Mucosa of descending colon (tissue), 3 donors: Measurements from ENCODE around the gene KIAA0319L. TPM values are rescaled to one million over a fixed set of nuclear protein-coding genes. Genes with fewer than 3 reads are reported as not detected.
A peak's percentile ranks its signal among the peaks of the same experiment; 100 is the strongest.

Source experiments
- ATAC-seq: fragments of 200-7000 bp; cut with Tn5 transposase; one replicate; pipeline ENCODE4 v1.9.1; 2020; ENCODE audit warnings: mild to moderate bottlenecking, moderate library complexity
- DNase-seq, 3 donors: peaks; one replicate each; pipeline ENCODE4 v3.0.0-alpha.2; 2020
- H3K36me3 ChIP-seq: fragments of 200-600 bp; one replicate; pipeline ENCODE4 v1.8.0; 2021; ENCODE audit warnings: low read depth, mild to moderate bottlenecking
- H3K4me1 ChIP-seq: fragments of 200-600 bp; one replicate; pipeline ENCODE4 v1.8.0; 2021; ENCODE audit warnings: low read depth, mild to moderate bottlenecking
- H3K4me3 ChIP-seq: fragments of 200-600 bp; one replicate; pipeline ENCODE4 v1.8.0; 2021; ENCODE audit warnings: mild to moderate bottlenecking
- H3K9me3 ChIP-seq: fragments of 200-600 bp; one replicate; pipeline ENCODE4 v1.8.0; 2021; ENCODE audit warnings: mild to moderate bottlenecking
- CTCF ChIP-seq: fragments of 200-600 bp; IDR thresholded peaks from one replicate; pipeline ENCODE4 v1.8.0; 2022; ENCODE audit warnings: antibody characterized with exemption, mild to moderate bottlenecking
- intact Hi-C, 2 donors: fragments of 100-400 bp; cut with DNase I in 1 of 2; cut with micrococcal nuclease in 1 of 2; formaldehyde crosslinking; loops; one replicate each; pipeline versions ENCODE4 v1.11.0 to v1.11.1; 2022; cut with DNase I, micrococcal nuclease
- total RNA-seq, 3 donors: library from RNA; stranded (reverse); fragmentation: NEBNext Ultra II Directional in 2 of 3; extraction: Animal tissue kit (Norgen Biotek cat#: 25700) in 2 of 3; gene quantifications; one replicate each; pipeline versions ENCODE4 v1.2.1 to v1.2.4, GENCODE V29; 2021 to 2023
- donor health status: DM: no; HTN: no; CAD: no; lungs with moderate emphysema.
- donor health status: DM: no; HTN: no; CAD: no.
- donor health status: DM: no; HTN: yes; CAD: no.

The KIAA0319L gene
- total RNA-seq, 3 donors from 2014 or later = 59.6 to 84.6 (median 75.7) TPM

- Histone ChIP-seq H3K4me1 (no peaks in the 10 kb centered on the region), H3K4me3 (no peak overlapping the region), H3K9me3 (no peaks in the 10 kb centered on the region), H3K36me3 (no peaks in the 10 kb centered on the region)
- intact Hi-C loops = loop anchor here in 1 of 2 donors (10.0 kb wide), 1 partner anchor 211 kb away; no protein-coding TSS in a partner anchor
- ATAC-seq (peak; percentile 77), DNase-seq (peak in 2 of 3 donors; percentile 76 to 91)
- peak; percentile 63 for TF ChIP-seq CTCF
These were observed 7.1 kb upstream of the KIAA0319L start for GRCh38 chr1:35564037-35564883.

- Histone ChIP-seq H3K4me3 (no peak overlapping the region), H3K36me3 (no peaks in the 10 kb centered on the region), H3K9me3 (no peaks in the 10 kb centered on the region), H3K4me1 (peaks cover 5% of the 10 kb centered on the region)
- intact Hi-C loops = loop anchor here in 1 of 2 donors (10.0 kb wide), 1 partner anchor 212 kb away; no protein-coding TSS in a partner anchor
- DNase-seq (no peak), ATAC-seq (no peak)
- TF ChIP-seq CTCF = no peak
These were observed 6.0 kb upstream of the KIAA0319L start for GRCh38 chr1:35563166-35563565.

- no peak for ATAC-seq
- H3K4me1 ChIP-seq = peaks cover 8% of the 10 kb centered on the region
These were observed 4.9 kb upstream of the KIAA0319L start for GRCh38 chr1:35561972-35562680.

GRCh38 chr1:35561297-35561971 lies 4.2 kb upstream of the KIAA0319L start:
- no peak for ATAC-seq
- H3K4me1 ChIP-seq = peaks cover 10% of the 10 kb centered on the region
- intact Hi-C loops = loop anchor here in 1 of 2 donors (10.0 kb wide), 1 partner anchor 213 kb away; no protein-coding TSS in a partner anchor
- no peak for TF ChIP-seq CTCF
- no peaks in the 10 kb centered on the region for H3K9me3 ChIP-seq
- no peak overlapping the region for H3K4me3 ChIP-seq
- no peaks in the 10 kb centered on the region for H3K36me3 ChIP-seq
- no peak for DNase-seq

More at GRCh38 chr1:35561972-35562680, 4.9 kb upstream of the KIAA0319L start:
- no peak for TF ChIP-seq CTCF
- no peaks in the 10 kb centered on the region for H3K36me3 ChIP-seq
- no peaks in the 10 kb centered on the region for H3K9me3 ChIP-seq
- DNase-seq = no peak
- no peak overlapping the region for H3K4me3 ChIP-seq
- intact Hi-C loops = loop anchor here in 1 of 2 donors (10.0 kb wide), 1 partner anchor 213 kb away; no protein-coding TSS in a partner anchor
